Sigmoid colon (tissue), 4 donors: ENCODE data around the gene PTRH2.

ENCODE experiments used
- POLR2A ChIP-seq, 2 donors: fragments of 450-650 bp; IDR thresholded peaks; one replicate each; pipeline ENCODE4 v1.6.1; 2016; ENCODE audit warnings: antibody characterized with exemption in 2 of 2, mild to moderate bottlenecking in 2 of 2, moderate library complexity in 2 of 2
- POLR2AphosphoS5 ChIP-seq, 4 donors: sonication (generic); formaldehyde crosslinking; IDR thresholded peaks; one replicate each; pipeline ENCODE4 v1.6.1; 2017; ENCODE audit warnings: antibody characterized with exemption in 4 of 4
- TF ChIP-seq, protein P1 (sequence below), 4 experiments: fragments of 450-650 bp in 3 of 4; fragments of 200-600 bp in 1 of 4; IDR thresholded peaks; one replicate each; pipeline ENCODE4 v1.5.1; 2016 to 2019; ENCODE audit warnings: antibody characterized with exemption in 4 of 4, mild to moderate bottlenecking in 3 of 4, moderate library complexity in 2 of 4

DNA sequence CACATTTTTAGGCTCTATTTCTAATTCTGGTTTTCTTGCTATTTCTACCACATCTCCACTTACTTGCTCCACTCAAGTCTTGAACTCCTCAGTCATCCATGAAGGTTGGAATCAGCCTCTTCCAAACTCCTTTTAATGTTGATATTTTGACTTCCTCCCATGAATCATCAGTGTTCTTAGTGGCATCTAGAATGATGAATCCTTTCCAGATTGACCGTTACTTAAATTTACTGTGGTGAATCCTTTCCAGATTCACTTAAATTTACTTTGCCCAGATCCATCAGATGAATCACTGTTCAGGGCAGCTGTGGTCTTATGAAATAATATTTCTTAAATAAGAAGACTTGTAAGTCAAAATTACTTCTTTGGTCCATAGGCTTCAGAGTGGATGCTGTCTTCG is 55.1 kb downstream of the PTRH2 start:
- TF ChIP-seq, protein P1, sequence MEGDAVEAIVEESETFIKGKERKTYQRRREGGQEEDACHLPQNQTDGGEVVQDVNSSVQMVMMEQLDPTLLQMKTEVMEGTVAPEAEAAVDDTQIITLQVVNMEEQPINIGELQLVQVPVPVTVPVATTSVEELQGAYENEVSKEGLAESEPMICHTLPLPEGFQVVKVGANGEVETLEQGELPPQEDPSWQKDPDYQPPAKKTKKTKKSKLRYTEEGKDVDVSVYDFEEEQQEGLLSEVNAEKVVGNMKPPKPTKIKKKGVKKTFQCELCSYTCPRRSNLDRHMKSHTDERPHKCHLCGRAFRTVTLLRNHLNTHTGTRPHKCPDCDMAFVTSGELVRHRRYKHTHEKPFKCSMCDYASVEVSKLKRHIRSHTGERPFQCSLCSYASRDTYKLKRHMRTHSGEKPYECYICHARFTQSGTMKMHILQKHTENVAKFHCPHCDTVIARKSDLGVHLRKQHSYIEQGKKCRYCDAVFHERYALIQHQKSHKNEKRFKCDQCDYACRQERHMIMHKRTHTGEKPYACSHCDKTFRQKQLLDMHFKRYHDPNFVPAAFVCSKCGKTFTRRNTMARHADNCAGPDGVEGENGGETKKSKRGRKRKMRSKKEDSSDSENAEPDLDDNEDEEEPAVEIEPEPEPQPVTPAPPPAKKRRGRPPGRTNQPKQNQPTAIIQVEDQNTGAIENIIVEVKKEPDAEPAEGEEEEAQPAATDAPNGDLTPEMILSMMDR (IDR thresholded peaks at IDR 0.05) = no peak
- no peak for TF ChIP-seq POLR2AphosphoS5 (IDR thresholded peaks at IDR 0.05)
- TF ChIP-seq POLR2A (IDR thresholded peaks at IDR 0.05) = no peak
